ENCODE data around the gene CDH22. TPM values are rescaled to one million over a fixed set of nuclear protein-coding genes. Genes with fewer than 3 reads are reported as not detected.

CDH22 gene
- total and polyA plus RNA-seq, 12 donors: 0.19 to 2.9 (median 0.97) TPM; not detected in 4

- intact Hi-C loops (cut with DNase I): loop anchor here (10.0 kb wide), 2 partner anchors 152 to 162 kb away; partner anchors contain the start of gene SLC12A5 (in 1 of the 2)
- H3K4me3 ChIP-seq: no peak overlapping the region
- DNase-seq: no peak
- H3K4me1 ChIP-seq (replicated peaks in 1 of 2): no peaks in the 10 kb centered on the region
- 87 to 94% (median 92%) methylated on average over 6 to 13 of the region's 13 CpGs for WGBS, 4 donors
- H3K27ac ChIP-seq: no peak overlapping the region
- H3K36me3 ChIP-seq (replicated peaks in 1 of 2): no peaks in the 10 kb centered on the region
- peaks cover 11% of the 10 kb centered on the region for H3K27me3 ChIP-seq
- TF ChIP-seq CTCF (IDR thresholded peaks at IDR 0.05) (no peak), POLR2A (IDR thresholded peaks at IDR 0.05) (no peak)
- no peaks in the 10 kb centered on the region for H3K9me3 ChIP-seq (replicated peaks in 1 of 3)
Measured at GRCh38 chr20:46176739-46177378, 131.4 kb downstream of the CDH22 start.

GRCh38 chr20:46175127-46175494, 133.2 kb downstream of the CDH22 start:
- no peaks in the 10 kb centered on the region for H3K36me3 ChIP-seq (replicated peaks in 1 of 2)
- H3K27me3 ChIP-seq: peaks cover 11% of the 10 kb centered on the region
- no peak for TF ChIP-seq POLR2A (IDR thresholded peaks at IDR 0.05)
- no peak for TF ChIP-seq CTCF (IDR thresholded peaks at IDR 0.05)
- WGBS, 4 donors: 85 to 100% (median 91%) methylated on average over 2 to 4 of the region's 4 CpGs
- no peaks in the 10 kb centered on the region for H3K9me3 ChIP-seq (replicated peaks in 1 of 3)
- no peak for DNase-seq
- intact Hi-C loops (cut with DNase I): loop anchor here (10.0 kb wide), 2 partner anchors 150 to 160 kb away; partner anchors contain the start of gene SLC12A5 (in 1 of the 2)
- H3K4me1 ChIP-seq (replicated peaks in 1 of 2): no peaks in the 10 kb centered on the region
- H3K4me3 ChIP-seq: no peak overlapping the region
- H3K27ac ChIP-seq: no peak overlapping the region

GRCh38 chr20:46174469-46175126, 133.7 kb downstream of the CDH22 start:
- no peak overlapping the region for H3K4me3 ChIP-seq
- peaks cover 11% of the 10 kb centered on the region for H3K27me3 ChIP-seq
- no peaks in the 10 kb centered on the region for H3K36me3 ChIP-seq (replicated peaks in 1 of 2)
- peak; percentile 55 to 87 (median 79) for DNase-seq
- intact Hi-C loops (cut with DNase I): loop anchor here (5.0 to 10.0 kb wide), 3 partner anchors 42 to 160 kb away; partner anchors contain the start of gene SLC12A5 (in 1 of the 2)
- WGBS, 4 donors: 4 to 6% (median 5%) methylated on average over 7 to 77 of the region's 77 CpGs
- H3K9me3 ChIP-seq (replicated peaks in 1 of 3): no peaks in the 10 kb centered on the region
- no peak overlapping the region for H3K27ac ChIP-seq
- H3K4me1 ChIP-seq (replicated peaks in 1 of 2): no peaks in the 10 kb centered on the region
- TF ChIP-seq POLR2A (IDR thresholded peaks at IDR 0.05) (no peak), CTCF (IDR thresholded peaks at IDR 0.05) (peak; percentile 22 to 76 (median 53))

GRCh38 chr20:46173652-46174468, 134.4 kb downstream of the CDH22 start:
- no peak overlapping the region for H3K27ac ChIP-seq
- H3K4me1 ChIP-seq (replicated peaks in 1 of 2): no peaks in the 10 kb centered on the region
- intact Hi-C loops (cut with DNase I): loop anchor here (5.0 to 10.0 kb wide), 3 partner anchors 42 to 159 kb away; partner anchors contain the start of gene SLC12A5 (in 1 of the 2)
- TF ChIP-seq CTCF (IDR thresholded peaks at IDR 0.05): no peak
- TF ChIP-seq POLR2A (IDR thresholded peaks at IDR 0.05): no peak
- no peaks in the 10 kb centered on the region for H3K36me3 ChIP-seq (replicated peaks in 1 of 2)
- WGBS, 4 donors: 24 to 36% (median 28%) methylated on average over 17 to 25 of the region's 25 CpGs
- no peak overlapping the region for H3K4me3 ChIP-seq
- H3K27me3 ChIP-seq: peaks cover 11% of the 10 kb centered on the region
- H3K9me3 ChIP-seq (replicated peaks in 1 of 3): no peaks in the 10 kb centered on the region
- DNase-seq: no peak

Data from adrenal gland (tissue), 12 donors.